Thoracic aorta (tissue), 2 donors: ENCODE results near the gene TRNP1. TPM values are rescaled to one million over a fixed set of nuclear protein-coding genes. Genes with fewer than 3 reads are reported as not detected.

Experiments
- ATAC-seq: fragments of 150-250 bp; one replicate; pipeline ENCODE4 v1.8.0; 2017; ENCODE audit warnings: low read depth; ENCODE audit not compliant: insufficient number of reproducible peaks, low FRiP score
- DNase-seq: peaks from one replicate; pipeline ENCODE4 v3.0.0-alpha.2; 2020; ENCODE audit warnings: low spot score
- H3K27ac ChIP-seq, 2 donors: fragments of 200-600 bp; sonication (generic); 1 replicate in 1 of 2; 2 replicates in 1 of 2; pipeline ENCODE4 v1.5.1; 2016; ENCODE audit warnings: mild to moderate bottlenecking in 2 of 2, moderate library complexity in 2 of 2
- H3K27me3 ChIP-seq: fragments of 200-600 bp; sonication (generic); replicated peaks from 2 replicates; pipeline ENCODE4 v1.6.0; 2016; ENCODE audit warnings: mild to moderate bottlenecking; ENCODE audit not compliant: insufficient read depth
- H3K36me3 ChIP-seq: fragments of 200-600 bp; sonication (generic); one replicate; pipeline ENCODE4 v1.5.1; 2016
- H3K4me1 ChIP-seq, 2 donors: fragments of 200-600 bp; sonication (generic); 1 replicate in 1 of 2; 2 replicates in 1 of 2; pipeline versions ENCODE4 v1.5.1 to v1.6.0; 2016; ENCODE audit warnings: low read depth in 2 of 2, mild to moderate bottlenecking in 1 of 2; ENCODE audit not compliant: control insufficient read depth in 1 of 2
- H3K4me3 ChIP-seq: fragments of 200-600 bp; sonication (generic); 2 replicates; pipeline ENCODE4 v1.5.1; 2016; ENCODE audit warnings: mild to moderate bottlenecking
- H3K9me3 ChIP-seq: fragments of 200-600 bp; sonication (generic); 2 replicates; pipeline ENCODE4 v1.5.1; 2016
- total RNA-seq, 2 donors: library from RNA; depleted of rRNA; stranded (reverse); fragments of >200 nt; gene quantifications; one replicate each; pipeline versions ENCODE4 v1.1.0 to v1.2.3, GENCODE V29; 2016
- TF ChIP-seq, protein P1 (sequence below): fragments of 200-600 bp; sonication (generic); IDR thresholded peaks from one replicate; pipeline ENCODE4 v1.5.1; 2019; ENCODE audit warnings: antibody characterized with exemption

The TRNP1 gene
- total RNA-seq, 2 donors from 2014 or later, result 26.4 to 34.9 TPM

DNA sequence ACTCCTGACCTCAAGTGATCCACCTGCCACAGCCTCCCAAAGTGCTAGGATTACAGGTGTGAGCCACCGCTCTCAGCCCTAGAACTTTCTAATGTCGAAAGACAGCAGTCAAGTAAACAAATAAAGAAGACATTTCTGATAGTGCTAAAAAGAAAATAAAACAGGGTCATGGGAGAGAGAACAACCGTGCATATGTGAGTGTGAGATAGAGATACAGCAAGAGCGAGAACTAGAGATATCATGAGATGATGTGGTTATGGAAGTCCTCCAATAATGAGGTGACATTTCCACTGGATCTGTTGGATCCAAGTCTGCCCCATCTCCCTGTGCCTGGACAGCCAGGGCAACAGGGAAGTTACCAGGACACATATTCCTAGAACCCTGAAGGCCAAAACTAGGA is 23.7 kb downstream of the TRNP1 start:
- DNase-seq, result no peak
- no peak overlapping the region for H3K4me3 ChIP-seq
- TF ChIP-seq, protein P1, sequence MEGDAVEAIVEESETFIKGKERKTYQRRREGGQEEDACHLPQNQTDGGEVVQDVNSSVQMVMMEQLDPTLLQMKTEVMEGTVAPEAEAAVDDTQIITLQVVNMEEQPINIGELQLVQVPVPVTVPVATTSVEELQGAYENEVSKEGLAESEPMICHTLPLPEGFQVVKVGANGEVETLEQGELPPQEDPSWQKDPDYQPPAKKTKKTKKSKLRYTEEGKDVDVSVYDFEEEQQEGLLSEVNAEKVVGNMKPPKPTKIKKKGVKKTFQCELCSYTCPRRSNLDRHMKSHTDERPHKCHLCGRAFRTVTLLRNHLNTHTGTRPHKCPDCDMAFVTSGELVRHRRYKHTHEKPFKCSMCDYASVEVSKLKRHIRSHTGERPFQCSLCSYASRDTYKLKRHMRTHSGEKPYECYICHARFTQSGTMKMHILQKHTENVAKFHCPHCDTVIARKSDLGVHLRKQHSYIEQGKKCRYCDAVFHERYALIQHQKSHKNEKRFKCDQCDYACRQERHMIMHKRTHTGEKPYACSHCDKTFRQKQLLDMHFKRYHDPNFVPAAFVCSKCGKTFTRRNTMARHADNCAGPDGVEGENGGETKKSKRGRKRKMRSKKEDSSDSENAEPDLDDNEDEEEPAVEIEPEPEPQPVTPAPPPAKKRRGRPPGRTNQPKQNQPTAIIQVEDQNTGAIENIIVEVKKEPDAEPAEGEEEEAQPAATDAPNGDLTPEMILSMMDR, result no peak
- H3K4me1 ChIP-seq, result peaks cover 0 to 5% of the 10 kb centered on the region in 2 donors
- no peaks in the 10 kb centered on the region for H3K36me3 ChIP-seq
- no peaks in the 10 kb centered on the region for H3K9me3 ChIP-seq
- ATAC-seq, result no peak
- H3K27me3 ChIP-seq, result no peaks in the 10 kb centered on the region
- H3K27ac ChIP-seq, result no peak overlapping the region

DNA sequence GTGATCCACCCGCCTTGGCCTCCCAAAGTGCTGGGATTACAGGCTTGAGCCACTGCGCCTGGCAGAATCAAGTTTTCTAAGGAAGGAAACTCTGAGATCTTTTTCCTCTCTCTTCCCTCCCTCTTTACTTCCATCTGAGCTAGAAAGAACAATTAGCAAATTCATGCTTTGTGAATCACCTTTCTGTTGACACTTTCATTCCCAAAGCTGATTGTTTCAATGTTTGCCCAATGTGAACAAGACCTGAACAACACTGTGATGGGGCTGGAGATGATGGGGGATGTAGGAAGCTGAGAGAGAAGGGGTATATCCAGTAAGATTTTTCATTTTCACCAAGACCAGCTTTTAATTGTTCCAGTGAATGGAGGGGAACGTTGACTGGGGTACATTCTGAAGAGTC is 24.8 kb downstream of the TRNP1 start:
- no peak for DNase-seq

DNA sequence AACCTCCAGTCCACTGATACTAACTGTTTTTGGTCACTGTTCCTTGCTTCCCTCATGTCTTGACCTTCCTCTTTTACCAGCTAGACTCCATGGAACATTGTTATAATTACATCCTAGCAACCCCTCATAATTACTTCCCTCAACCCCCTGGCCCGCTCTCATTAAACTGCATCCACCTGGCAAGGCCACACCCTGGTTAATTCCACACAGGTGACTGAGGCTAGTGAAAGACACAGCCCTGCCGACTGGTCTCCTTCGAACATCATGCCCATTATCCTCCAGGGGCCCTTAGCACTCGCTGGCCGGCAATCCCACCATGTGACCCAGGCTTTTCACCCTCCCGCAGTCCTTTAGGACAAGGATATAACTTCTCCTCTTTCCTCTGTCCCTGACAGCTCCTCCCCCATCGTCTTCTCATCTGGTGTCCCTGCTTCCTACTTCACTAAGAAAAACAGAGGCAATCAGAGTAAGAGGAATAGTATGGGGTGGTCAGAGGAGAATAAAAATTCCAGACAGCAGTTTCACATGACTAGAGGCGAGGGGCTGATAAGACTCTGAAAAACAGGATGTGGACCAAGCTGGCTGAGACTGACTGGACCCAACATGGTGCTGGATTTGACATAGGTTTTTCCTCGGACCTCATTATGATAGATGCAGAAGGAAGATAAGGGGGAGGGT is 28.0 kb downstream of the TRNP1 start:
- no peak for ATAC-seq
- H3K36me3 ChIP-seq, result no peaks in the 10 kb centered on the region

More for the DNA sequence above, 24.8 kb downstream of the TRNP1 start:
- no peak for ATAC-seq
- TF ChIP-seq, protein P1, result no peak
- Histone ChIP-seq H3K27ac (no peak overlapping the region), H3K9me3 (no peaks in the 10 kb centered on the region), H3K36me3 (no peaks in the 10 kb centered on the region), H3K4me1 (peaks cover 0 to under 1% of the 10 kb centered on the region in 2 donors), H3K27me3 (no peaks in the 10 kb centered on the region), H3K4me3 (no peak overlapping the region)

DNA sequence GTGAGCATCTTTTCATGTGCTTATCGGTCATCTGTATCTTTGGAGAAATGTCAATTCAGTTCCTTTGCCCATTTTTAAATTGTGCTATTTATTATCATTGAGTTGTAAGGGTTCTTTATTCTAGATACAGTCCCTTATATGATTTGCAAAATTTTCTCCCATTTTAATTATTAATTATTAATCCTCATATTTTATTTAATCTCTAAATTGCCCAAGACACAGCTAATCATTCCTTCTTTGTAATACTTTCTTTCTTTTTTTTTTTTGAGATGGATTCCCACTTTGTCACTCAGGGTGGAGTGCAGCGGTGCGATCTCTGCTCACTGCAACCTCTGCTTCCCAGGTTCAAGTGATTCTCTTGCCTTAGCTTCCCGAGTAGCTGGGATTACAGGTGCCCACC is 32.2 kb downstream of the TRNP1 start:
- H3K27ac ChIP-seq, result no peak overlapping the region
- TF ChIP-seq, protein P1, result no peak
- no peaks in the 10 kb centered on the region for H3K27me3 ChIP-seq
- DNase-seq, result no peak
- no peak for ATAC-seq
- no peaks in the 10 kb centered on the region for H3K9me3 ChIP-seq
- peaks cover 21 to 23% of the 10 kb centered on the region in 2 donors for H3K4me1 ChIP-seq
- H3K36me3 ChIP-seq, result no peaks in the 10 kb centered on the region
- no peak overlapping the region for H3K4me3 ChIP-seq

More for the DNA sequence above, 28.0 kb downstream of the TRNP1 start:
- Histone ChIP-seq H3K9me3 (no peaks in the 10 kb centered on the region), H3K4me3 (no peak overlapping the region), H3K4me1 (no peaks in the 10 kb centered on the region), H3K27ac (peak overlapping the region in 1 of 2 donors; percentile 33), H3K27me3 (no peaks in the 10 kb centered on the region)
- no peak for DNase-seq
- TF ChIP-seq, protein P1, result no peak

DNA sequence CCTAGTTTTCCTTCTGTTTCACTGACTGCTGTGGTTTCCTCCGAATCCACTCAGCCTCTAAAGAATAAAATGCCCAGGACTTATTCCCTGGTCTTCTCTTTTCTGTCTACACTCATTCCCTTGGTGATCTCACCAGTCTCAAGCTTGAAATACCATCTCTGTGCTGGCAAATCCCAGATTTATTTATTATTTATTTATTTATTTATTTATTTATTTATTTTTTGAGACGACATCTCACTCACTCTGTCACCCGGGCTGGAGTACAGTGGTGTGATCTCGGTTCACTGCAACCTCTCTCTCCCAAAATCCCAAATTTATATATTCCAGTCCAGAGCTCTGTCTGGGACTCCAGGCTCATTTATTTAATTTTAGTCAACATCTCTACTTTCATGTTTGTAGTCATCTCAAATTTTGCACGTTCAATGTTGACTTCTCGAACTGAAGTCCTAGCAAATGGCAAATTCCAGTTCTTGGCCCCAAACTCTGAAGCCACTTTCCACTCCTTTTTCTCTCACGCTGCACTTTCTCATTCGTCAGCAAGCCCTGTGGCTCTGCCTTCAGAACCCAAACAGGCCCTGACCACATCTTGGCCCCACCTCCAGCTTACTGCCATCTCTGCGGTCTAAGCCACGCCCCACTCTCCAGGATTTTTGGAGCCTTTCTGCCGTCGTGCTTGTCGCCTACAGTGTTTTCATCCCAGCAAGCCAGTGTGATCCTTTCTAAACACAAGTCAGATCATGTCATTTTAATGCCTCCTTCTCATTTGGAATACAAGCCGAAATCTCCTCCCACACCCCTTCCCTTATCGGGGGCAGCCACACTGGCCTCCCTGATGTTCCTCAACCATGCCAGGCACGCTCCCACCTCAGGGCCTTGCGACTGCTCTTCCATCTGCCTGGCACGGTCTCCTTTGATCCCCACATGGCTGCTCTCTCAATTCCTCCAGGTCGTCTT is 33.4 kb downstream of the TRNP1 start:
- Histone ChIP-seq H3K27me3 (no peaks in the 10 kb centered on the region), H3K4me1 (peaks cover 25 to 33% of the 10 kb centered on the region in 2 donors), H3K36me3 (no peaks in the 10 kb centered on the region), H3K27ac (peak overlapping the region; percentile 94 to 95), H3K9me3 (no peaks in the 10 kb centered on the region), H3K4me3 (peak overlapping the region; percentile 31)
- TF ChIP-seq, protein P1, result no peak
- peak; percentile 60 for DNase-seq
- peak; percentile 68 for ATAC-seq
